A673 (cell line): ENCODE results near the gene KRTAP5-6.

Experiments
- CTCF ChIP-seq: fragments of 300-800, 200-600 bp; sonication (generic); conservative IDR thresholded peaks from 2 replicates; pipeline ENCODE4 v1.5.1; 2017; ENCODE audit warnings: low read depth, mild to moderate bottlenecking, antibody characterized with exemption, low read length, moderate library complexity, mixed read lengths
- EZH2 ChIP-seq: fragments of 200-600 bp; sonication (generic); IDR thresholded peaks from 2 replicates; pipeline ENCODE4 v1.6.1; 2017; ENCODE audit warnings: borderline replicate concordance, low read depth, mild to moderate bottlenecking, mixed read lengths, antibody characterized with exemption, low read length; ENCODE audit not compliant: poor library complexity, severe bottlenecking

DNA sequence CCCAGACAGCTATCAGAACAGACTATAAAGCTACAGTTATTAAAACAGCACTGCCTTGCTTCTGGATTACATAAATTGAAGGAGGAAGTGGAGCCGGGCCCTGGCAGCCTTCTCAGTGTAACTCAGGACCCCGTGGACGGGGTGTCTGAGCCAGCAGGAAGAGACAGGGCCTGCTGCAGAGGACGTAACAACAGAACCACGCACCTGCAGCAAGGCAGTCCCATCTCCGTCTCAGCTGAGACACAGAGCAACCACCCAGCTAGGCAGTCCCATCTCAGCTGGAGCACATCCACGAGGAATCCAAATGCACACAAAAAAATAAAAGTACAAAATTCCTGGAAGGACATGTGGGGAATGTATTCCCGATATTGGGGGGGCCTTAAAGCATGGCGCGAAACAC, 17.1 kb upstream of the KRTAP5-6 start:
- TF ChIP-seq CTCF (no peak), EZH2 (no peak)
